ACC112 (cell line): ENCODE measurements around the gene GRID2.

Source experiments
- H2AFZ ChIP-seq: fragments of 200-600 bp; sonication (generic); one replicate; pipeline ENCODE4 v1.6.0; 2017; ENCODE audit warnings: antibody characterized with exemption, low read length; ENCODE audit not compliant: unreplicated experiment
- H3K27ac ChIP-seq: fragments of 200-600 bp; sonication (generic); 2 replicates; pipeline ENCODE4 v1.5.1; 2014; ENCODE audit warnings: low read depth, mild to moderate bottlenecking, antibody characterized with exemption, low read length, moderate library complexity
- H3K27me3 ChIP-seq: fragments of 200-600 bp; sonication (generic); 2 replicates; pipeline ENCODE4 v1.6.1; 2014; ENCODE audit warnings: mild to moderate bottlenecking, antibody characterized with exemption, low read length, moderate library complexity, mixed read lengths; ENCODE audit not compliant: insufficient read depth
- H3K36me3 ChIP-seq: fragments of 200-600 bp; sonication (generic); 2 replicates; pipeline ENCODE4 v1.6.1; 2016; ENCODE audit warnings: mild to moderate bottlenecking, antibody characterized with exemption, low read length, moderate library complexity, mixed read lengths; ENCODE audit not compliant: insufficient read depth
- H3K4me1 ChIP-seq: fragments of 200-600 bp; sonication (generic); one replicate; pipeline ENCODE4 v1.6.1; 2016; ENCODE audit warnings: low read length, mixed read lengths; ENCODE audit not compliant: insufficient read depth, unreplicated experiment, control insufficient read depth
- H3K4me3 ChIP-seq: fragments of 200-600 bp; sonication (generic); 2 replicates; pipeline ENCODE4 v1.5.1; 2014; ENCODE audit warnings: mild to moderate bottlenecking, low read depth, low read length
- H3K79me2 ChIP-seq: fragments of 200-600 bp; sonication (generic); one replicate; pipeline ENCODE4 v1.6.0; 2016; ENCODE audit warnings: low read length; ENCODE audit not compliant: control insufficient read depth, unreplicated experiment, insufficient read depth

The GRID2 gene

DNA sequence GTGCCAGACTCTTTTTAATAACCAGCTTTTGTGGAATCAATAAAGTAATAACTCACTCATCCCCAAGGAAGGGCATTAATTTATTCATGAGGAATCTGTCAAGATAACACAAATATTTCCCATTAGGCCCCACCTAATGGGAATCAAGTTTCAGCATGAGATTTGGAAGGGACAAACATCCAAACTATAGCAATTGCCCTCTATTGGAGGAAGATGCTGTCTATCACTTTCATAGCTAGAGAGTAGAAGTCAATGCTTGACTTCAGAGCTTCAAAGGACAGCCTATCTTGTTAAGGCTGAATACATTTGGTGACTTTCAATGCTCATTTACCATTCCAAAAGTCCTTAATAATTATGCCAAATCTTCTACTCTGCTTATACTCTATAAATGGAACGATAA lies 1439.9 kb downstream of the GRID2 start:
- Histone ChIP-seq H3K4me1 (no peaks in the 10 kb centered on the region), H3K4me3 (no peak overlapping the region), H3K27me3 (no peaks in the 10 kb centered on the region), H3K79me2 (no peaks in the 10 kb centered on the region), H3K36me3 (no peaks in the 10 kb centered on the region), H3K27ac (no peak overlapping the region), H2AFZ (no peak overlapping the region)

DNA sequence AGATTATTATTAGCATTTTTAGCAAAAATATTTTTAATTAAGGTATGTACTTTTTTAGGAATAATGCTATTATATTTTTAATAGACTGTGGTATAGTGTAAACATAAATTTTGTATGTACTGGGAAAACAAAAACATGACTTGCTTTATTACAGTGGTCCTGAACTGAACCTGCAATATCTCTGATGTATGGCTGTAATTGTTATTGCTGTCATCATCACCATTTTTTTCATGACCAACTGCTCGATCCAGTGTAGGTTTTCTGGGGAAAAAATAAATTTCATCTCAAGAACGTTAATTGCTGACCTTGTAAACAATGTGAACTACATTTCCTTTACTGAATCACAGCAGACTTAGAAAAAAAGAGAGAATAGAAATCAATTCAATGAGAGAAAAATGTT lies 1441.2 kb downstream of the GRID2 start:
- Histone ChIP-seq H3K4me1 (no peaks in the 10 kb centered on the region), H3K79me2 (no peaks in the 10 kb centered on the region), H3K27me3 (no peaks in the 10 kb centered on the region), H3K4me3 (no peak overlapping the region), H2AFZ (no peak overlapping the region), H3K27ac (no peak overlapping the region), H3K36me3 (no peaks in the 10 kb centered on the region)

DNA sequence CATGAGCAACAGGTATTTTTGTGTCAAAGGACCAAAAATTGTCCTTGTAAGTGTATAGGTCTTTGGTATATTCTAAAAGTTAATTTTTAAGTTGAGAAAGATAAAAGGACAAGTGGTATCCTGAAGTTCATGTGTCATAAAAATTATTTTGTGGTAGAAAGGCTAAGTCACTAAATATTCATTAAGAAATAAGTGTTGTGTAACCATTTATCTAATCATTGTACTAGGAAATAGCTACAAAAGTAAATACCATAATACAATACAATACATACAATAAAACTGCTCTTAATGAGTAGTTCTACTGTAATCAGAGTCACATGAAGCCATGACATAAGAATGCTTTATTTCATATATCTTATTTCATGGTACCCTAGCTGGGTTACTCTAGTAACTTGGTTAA lies 1442.3 kb downstream of the GRID2 start:
- Histone ChIP-seq H3K4me3 (no peak overlapping the region), H3K27me3 (no peaks in the 10 kb centered on the region), H3K4me1 (no peaks in the 10 kb centered on the region), H3K79me2 (no peaks in the 10 kb centered on the region), H2AFZ (no peak overlapping the region), H3K27ac (no peak overlapping the region), H3K36me3 (no peaks in the 10 kb centered on the region)

DNA sequence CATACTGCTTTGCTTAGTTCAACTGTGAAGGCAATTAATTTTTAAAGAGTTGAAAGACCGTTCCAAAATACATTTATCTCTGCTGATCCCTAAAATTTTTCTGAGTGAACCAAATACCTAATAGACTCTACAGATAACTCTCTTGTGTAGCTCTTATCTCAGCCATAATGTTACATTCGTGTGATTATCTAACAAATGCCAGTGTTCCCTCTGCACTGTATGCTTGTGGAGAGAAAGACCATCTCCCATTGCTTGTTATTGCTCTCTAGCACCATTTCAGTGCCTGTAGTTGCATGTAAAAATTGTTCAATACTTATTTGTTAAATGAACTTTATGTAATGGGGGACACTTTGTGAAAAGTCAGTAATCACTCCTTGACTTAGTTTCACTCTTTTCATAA lies 1443.5 kb downstream of the GRID2 start:
- H3K27me3 ChIP-seq, result no peaks in the 10 kb centered on the region
- H3K36me3 ChIP-seq, result no peaks in the 10 kb centered on the region
- no peaks in the 10 kb centered on the region for H3K4me1 ChIP-seq
- H3K27ac ChIP-seq, result no peak overlapping the region
- no peak overlapping the region for H3K4me3 ChIP-seq
- H3K79me2 ChIP-seq, result no peaks in the 10 kb centered on the region
- H2AFZ ChIP-seq, result no peak overlapping the region

DNA sequence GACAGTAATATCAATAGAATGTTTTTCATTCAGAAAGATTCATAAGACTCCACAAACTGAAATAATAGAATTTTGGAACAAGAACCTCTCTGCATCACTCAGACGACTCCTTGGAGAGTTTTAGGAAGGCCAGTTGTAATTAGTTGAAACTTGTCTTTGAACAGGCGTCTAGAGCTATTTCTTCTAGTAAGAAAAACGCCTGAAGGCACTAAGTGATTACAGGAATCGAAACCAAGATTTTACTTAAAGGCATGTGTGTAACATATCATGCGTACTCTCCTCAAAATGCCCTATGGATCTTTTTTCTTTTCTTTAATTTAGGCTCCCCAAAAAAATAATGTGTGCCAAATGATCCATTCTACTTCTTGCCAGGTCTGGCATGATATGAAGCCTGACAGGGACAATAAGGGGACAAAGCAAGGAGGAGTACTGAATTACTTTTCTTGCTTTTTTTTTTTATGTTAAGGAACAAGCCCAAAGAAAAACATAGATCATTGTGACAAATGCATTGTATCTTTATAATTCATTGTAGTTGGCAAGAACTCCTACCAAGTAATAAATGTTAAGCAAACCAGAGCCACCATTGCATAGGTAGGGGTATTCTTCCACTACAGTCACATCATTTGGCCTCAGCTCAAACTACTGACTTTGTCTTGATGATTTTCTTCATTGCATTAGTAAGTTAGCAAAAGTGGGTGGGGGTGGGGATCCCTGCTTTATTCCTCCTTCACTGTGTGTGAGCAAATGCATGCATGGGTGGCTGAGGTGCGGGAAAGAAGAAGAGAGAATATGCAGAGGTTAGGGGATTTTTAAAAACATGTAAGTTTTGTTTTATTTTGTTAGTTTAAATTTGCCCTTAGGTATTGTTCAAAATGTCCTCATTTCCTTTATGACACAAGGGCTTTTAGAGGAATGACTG lies 1444.9 kb downstream of the GRID2 start:
- no peaks in the 10 kb centered on the region for H3K79me2 ChIP-seq
- H3K27me3 ChIP-seq, result no peaks in the 10 kb centered on the region
- H2AFZ ChIP-seq, result no peak overlapping the region
- no peaks in the 10 kb centered on the region for H3K36me3 ChIP-seq
- H3K4me1 ChIP-seq, result no peaks in the 10 kb centered on the region
- no peak overlapping the region for H3K27ac ChIP-seq
- no peak overlapping the region for H3K4me3 ChIP-seq

DNA sequence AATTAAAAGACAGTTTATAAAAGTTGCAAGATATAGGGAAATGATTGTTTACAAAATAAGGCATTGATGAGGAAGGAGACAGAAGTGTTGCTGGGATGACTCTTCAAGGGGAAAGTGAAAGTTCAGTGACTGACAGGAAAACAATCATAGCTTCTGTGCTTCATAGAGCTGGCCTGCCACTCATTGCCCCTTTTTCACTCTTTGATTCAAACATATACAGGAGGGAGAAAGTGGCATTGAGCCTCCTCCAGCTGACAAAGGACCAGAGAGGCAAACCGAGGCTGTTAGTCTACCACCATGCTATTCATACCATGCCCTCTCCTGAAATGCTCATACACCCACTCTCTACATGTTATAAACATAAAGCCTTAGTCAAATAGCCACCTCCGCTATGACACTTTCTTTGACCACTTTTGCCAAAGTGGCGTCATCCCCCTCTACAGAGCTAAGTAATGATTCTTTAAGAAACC lies 1445.6 kb downstream of the GRID2 start:
- no peaks in the 10 kb centered on the region for H3K4me1 ChIP-seq
- H3K27ac ChIP-seq, result no peak overlapping the region

DNA sequence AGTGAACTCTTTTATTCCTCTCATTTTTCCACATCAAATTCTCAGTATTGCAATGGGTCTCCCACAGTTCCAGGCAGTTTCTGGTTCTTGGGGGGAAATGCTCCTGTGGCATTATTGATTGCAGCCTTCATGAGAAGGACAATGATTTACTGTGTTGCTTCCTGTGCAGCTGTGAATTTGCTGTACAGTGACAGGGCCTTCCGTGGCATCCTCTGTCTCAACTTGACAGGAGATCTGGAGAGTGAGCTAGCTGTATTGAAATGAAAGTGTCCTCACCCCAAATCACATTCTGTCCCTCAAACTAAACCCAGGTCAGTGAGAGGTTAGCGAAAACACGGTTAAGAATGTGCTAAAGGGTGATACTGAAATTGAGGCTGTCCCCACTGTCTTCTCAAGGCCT lies 1447.6 kb downstream of the GRID2 start:
- Histone ChIP-seq H3K27ac (no peak overlapping the region), H3K79me2 (no peaks in the 10 kb centered on the region), H3K27me3 (no peaks in the 10 kb centered on the region), H2AFZ (no peak overlapping the region), H3K36me3 (no peaks in the 10 kb centered on the region), H3K4me3 (no peak overlapping the region), H3K4me1 (no peaks in the 10 kb centered on the region)

More for the DNA sequence above, 1445.6 kb downstream of the GRID2 start:
- no peaks in the 10 kb centered on the region for H3K27me3 ChIP-seq
- no peak overlapping the region for H3K4me3 ChIP-seq
- H3K36me3 ChIP-seq, result no peaks in the 10 kb centered on the region
- H3K79me2 ChIP-seq, result no peaks in the 10 kb centered on the region
- H2AFZ ChIP-seq, result no peak overlapping the region

DNA sequence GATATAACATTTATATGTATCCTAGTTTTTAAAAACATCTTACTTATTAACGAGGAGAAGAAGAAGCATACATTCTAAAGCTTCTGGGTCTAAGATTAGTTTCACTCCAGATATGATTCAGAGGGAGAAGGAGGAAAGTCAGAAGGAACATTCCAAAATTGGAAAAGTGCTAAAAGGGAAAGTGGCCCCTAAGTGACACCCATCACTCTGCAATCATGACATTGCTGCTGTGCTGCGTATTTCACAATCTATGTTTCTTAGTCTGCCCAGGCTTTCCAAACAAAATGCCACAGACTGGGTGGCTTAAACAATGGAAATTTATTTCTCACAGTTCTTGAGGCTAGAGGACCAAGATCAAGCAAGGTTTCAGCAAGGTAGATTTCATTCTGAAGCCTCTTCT lies 1452.3 kb downstream of the GRID2 start:
- Histone ChIP-seq H2AFZ (no peak overlapping the region), H3K79me2 (no peaks in the 10 kb centered on the region), H3K4me3 (no peak overlapping the region), H3K36me3 (no peaks in the 10 kb centered on the region), H3K27ac (no peak overlapping the region), H3K4me1 (no peaks in the 10 kb centered on the region), H3K27me3 (no peaks in the 10 kb centered on the region)

DNA sequence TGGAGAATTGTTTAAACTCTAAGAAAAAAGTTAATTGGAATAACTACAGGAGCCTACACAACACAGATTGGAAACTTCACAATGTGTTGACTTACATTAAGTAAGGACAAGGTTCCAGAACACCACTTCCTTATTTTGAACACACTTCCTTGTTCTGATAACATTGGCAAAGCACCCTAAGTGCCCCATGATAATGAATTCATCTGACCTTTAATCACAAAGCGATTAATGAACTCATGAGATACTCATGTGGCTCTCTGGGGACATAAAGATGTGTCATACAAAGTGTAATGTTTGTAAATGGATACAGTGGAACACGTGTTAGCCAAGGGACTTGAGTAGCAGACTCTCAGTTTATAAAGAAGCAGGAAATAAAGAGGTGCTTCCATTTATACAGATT lies 1455.7 kb downstream of the GRID2 start:
- H2AFZ ChIP-seq, result no peak overlapping the region
- no peak overlapping the region for H3K27ac ChIP-seq
- H3K4me1 ChIP-seq, result no peaks in the 10 kb centered on the region
- peaks cover 10% of the 10 kb centered on the region; the same call in 1 of the 2 replicates for H3K27me3 ChIP-seq
- no peak overlapping the region for H3K4me3 ChIP-seq
- H3K36me3 ChIP-seq, result no peaks in the 10 kb centered on the region
- no peaks in the 10 kb centered on the region for H3K79me2 ChIP-seq

DNA sequence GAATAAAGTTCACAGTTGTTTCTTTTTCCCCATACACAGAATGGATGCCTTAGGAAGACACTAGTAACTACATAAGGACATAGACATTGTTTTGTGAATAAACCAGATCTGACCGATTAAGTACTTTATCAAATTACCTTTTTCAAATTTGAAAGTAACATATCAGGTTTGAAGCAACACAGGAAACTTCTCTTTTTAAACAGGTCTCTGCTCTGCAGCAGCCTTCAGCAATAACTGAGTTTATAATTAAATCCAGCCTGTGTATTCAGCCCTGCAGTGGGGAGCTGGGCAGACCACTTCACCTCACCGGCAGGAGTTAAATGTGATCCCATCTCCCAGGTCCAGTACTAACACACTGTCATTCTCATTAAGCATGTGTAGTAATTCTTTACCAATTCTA lies 1456.5 kb downstream of the GRID2 start:
- H3K36me3 ChIP-seq, result no peaks in the 10 kb centered on the region
- H3K27ac ChIP-seq, result no peak overlapping the region
- H3K4me3 ChIP-seq, result no peak overlapping the region
- peaks cover 10% of the 10 kb centered on the region; the same call in 1 of the 2 replicates for H3K27me3 ChIP-seq
- no peaks in the 10 kb centered on the region for H3K4me1 ChIP-seq
- no peaks in the 10 kb centered on the region for H3K79me2 ChIP-seq
- H2AFZ ChIP-seq, result no peak overlapping the region

DNA sequence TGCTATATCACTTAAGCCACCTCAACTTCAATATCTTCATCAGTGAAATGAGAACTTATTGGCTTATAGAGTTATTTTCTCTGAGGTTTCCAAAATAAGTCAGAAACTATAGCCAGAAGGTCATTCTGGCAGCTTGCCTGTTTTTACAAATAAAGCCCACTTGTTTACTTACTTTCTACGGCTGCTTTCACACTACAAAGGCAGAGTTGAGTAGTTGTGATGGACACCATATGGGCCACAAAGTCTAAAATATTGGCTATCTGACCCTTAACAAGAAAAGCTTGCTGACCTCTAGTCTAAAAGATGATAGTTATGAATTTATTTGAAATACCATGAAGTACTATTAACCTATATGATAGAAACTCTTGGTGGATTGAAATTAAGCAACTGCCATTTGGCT lies 1457.5 kb downstream of the GRID2 start:
- H3K27ac ChIP-seq, result no peak overlapping the region
- H2AFZ ChIP-seq, result no peak overlapping the region
- H3K4me3 ChIP-seq, result no peak overlapping the region
- peaks cover 10% of the 10 kb centered on the region; the same call in 1 of the 2 replicates for H3K27me3 ChIP-seq
- no peaks in the 10 kb centered on the region for H3K79me2 ChIP-seq
- H3K4me1 ChIP-seq, result no peaks in the 10 kb centered on the region
- H3K36me3 ChIP-seq, result no peaks in the 10 kb centered on the region
